ENCODE measurements around the gene TPPP.
"Not testable (repeated sequence)": the region's sequence is repeated elsewhere in the genome, so short reads cannot be mapped to it uniquely, and the experiment has no call there.

TPPP gene

GRCh38 chr5:692529-693041, 567 bp downstream of the TPPP start:
- DNase-seq = not testable (repeated sequence)

- no peak for DNase-seq
Observed at GRCh38 chr5:691817-692528, 1.2 kb downstream of the TPPP start.

GRCh38 chr5:691049-691448, 2.1 kb downstream of the TPPP start:
- DNase-seq = not testable (repeated sequence)

- not testable (repeated sequence) for DNase-seq
Observed at GRCh38 chr5:690293-690692, 2.9 kb downstream of the TPPP start.

- not testable (repeated sequence) for DNase-seq
Observed at GRCh38 chr5:688348-689010, 4.7 kb downstream of the TPPP start.

- DNase-seq = not testable (repeated sequence)
Observed at GRCh38 chr5:686936-687335, 6.2 kb downstream of the TPPP start.

- DNase-seq = not testable (repeated sequence)
Observed at GRCh38 chr5:686172-686523, 7.0 kb downstream of the TPPP start.

- no peak for DNase-seq
Observed at GRCh38 chr5:685262-686171, 7.6 kb downstream of the TPPP start.

- DNase-seq = no peak
Observed at GRCh38 chr5:684751-685216, 8.4 kb downstream of the TPPP start.

- no peak for DNase-seq
Observed at GRCh38 chr5:683551-684481, 9.3 kb downstream of the TPPP start.

- not testable (repeated sequence) for DNase-seq
Observed at GRCh38 chr5:682651-683358, 10.3 kb downstream of the TPPP start.

- DNase-seq = not testable (repeated sequence)
Observed at GRCh38 chr5:682216-682615, 10.9 kb downstream of the TPPP start.

GRCh38 chr5:681317-682191, 11.6 kb downstream of the TPPP start:
- DNase-seq = not testable (repeated sequence)

GRCh38 chr5:680836-681235, 12.3 kb downstream of the TPPP start:
- DNase-seq = not testable (repeated sequence)

- DNase-seq = not testable (repeated sequence)
Observed at GRCh38 chr5:680118-680795, 12.9 kb downstream of the TPPP start.

- not testable (repeated sequence) for DNase-seq
Observed at GRCh38 chr5:679166-679895, 13.8 kb downstream of the TPPP start.

- DNase-seq = not testable (repeated sequence)
Observed at GRCh38 chr5:678521-678920, 14.6 kb downstream of the TPPP start.

- no peak for DNase-seq
Observed at GRCh38 chr5:677131-678101, 15.7 kb downstream of the TPPP start.

Data from NCI-H510A (cell line).